GM06990 (cell line): ENCODE measurements around the gene CATSPERD.

Source experiments
- DNase-seq: peaks from one replicate; pipeline ENCODE4 v3.0.0-alpha.2; 2011; ENCODE audit not compliant: insufficient read length; ENCODE audit errors: extremely low read depth
- H3K27me3 ChIP-seq: replicated peaks from 2 replicates; pipeline ENCODE4 v1.6.0; 2011; ENCODE audit warnings: low read length; ENCODE audit not compliant: control insufficient read depth, insufficient read depth
- H3K36me3 ChIP-seq: 2 replicates; pipeline ENCODE4 v1.5.1; 2011; ENCODE audit warnings: low read length; ENCODE audit not compliant: control insufficient read depth, insufficient read depth
- H3K4me3 ChIP-seq: replicated peaks from 2 replicates; pipeline ENCODE4 v1.5.1; 2011; ENCODE audit warnings: low read depth, mild to moderate bottlenecking, control low read depth, low read length
- CTCF ChIP-seq: IDR thresholded peaks from 2 replicates; pipeline ENCODE4 v1.5.1; 2011; ENCODE audit warnings: low read length, control low read depth, mild to moderate bottlenecking, inconsistent platforms; ENCODE audit not compliant: insufficient read depth, poor library complexity, severe bottlenecking

Gene CATSPERD

GRCh38 chr19:5711713-5712161 is 8.7 kb upstream of the CATSPERD start:
- no peak for TF ChIP-seq CTCF

GRCh38 chr19:5713228-5713627 is 7.2 kb upstream of the CATSPERD start:
- no peak for TF ChIP-seq CTCF
- Histone ChIP-seq H3K27me3 (no peaks in the 10 kb centered on the region), H3K4me3 (no peak overlapping the region), H3K36me3 (peaks cover 24% of the 10 kb centered on the region)
- DNase-seq = no peak

More at GRCh38 chr19:5711713-5712161, 8.7 kb upstream of the CATSPERD start:
- Histone ChIP-seq H3K36me3 (peaks cover 35% of the 10 kb centered on the region), H3K4me3 (no peak overlapping the region), H3K27me3 (no peaks in the 10 kb centered on the region)
- DNase-seq = no peak

GRCh38 chr19:5714816-5715215 is 5.6 kb upstream of the CATSPERD start:
- no peak overlapping the region for H3K4me3 ChIP-seq
- no peaks in the 10 kb centered on the region for H3K27me3 ChIP-seq
- DNase-seq = no peak
- no peak for TF ChIP-seq CTCF
- H3K36me3 ChIP-seq = peaks cover 21% of the 10 kb centered on the region

GRCh38 chr19:5717215-5717935 is 3.1 kb upstream of the CATSPERD start:
- H3K36me3 ChIP-seq = peaks cover 6% of the 10 kb centered on the region
- H3K4me3 ChIP-seq = no peak overlapping the region
- TF ChIP-seq CTCF = no peak
- H3K27me3 ChIP-seq = no peaks in the 10 kb centered on the region
- no peak for DNase-seq

GRCh38 chr19:5718037-5718578 is 2.3 kb upstream of the CATSPERD start:
- DNase-seq = no peak
- Histone ChIP-seq H3K36me3 (peaks cover 3% of the 10 kb centered on the region; the same call in 1 of the 2 replicates), H3K27me3 (no peaks in the 10 kb centered on the region), H3K4me3 (peak overlapping the region; percentile 88)
- TF ChIP-seq CTCF = no peak
